HG02798 (cell line): ENCODE data around the gene MGAM2.

Experiments
- ATAC-seq: cut with Tn5 transposase; IDR thresholded peaks from one replicate; pipeline ENCODE4 v1.9.1; 2021; ENCODE audit warnings: mild to moderate bottlenecking; ENCODE audit not compliant: unreplicated experiment, poor library complexity

The MGAM2 gene

GRCh38 chr7:142114207-142114606, 2.7 kb downstream of the MGAM2 start:
- no peak for ATAC-seq

GRCh38 chr7:142120524-142120923, 9.0 kb downstream of the MGAM2 start:
- ATAC-seq: no peak

DNA sequence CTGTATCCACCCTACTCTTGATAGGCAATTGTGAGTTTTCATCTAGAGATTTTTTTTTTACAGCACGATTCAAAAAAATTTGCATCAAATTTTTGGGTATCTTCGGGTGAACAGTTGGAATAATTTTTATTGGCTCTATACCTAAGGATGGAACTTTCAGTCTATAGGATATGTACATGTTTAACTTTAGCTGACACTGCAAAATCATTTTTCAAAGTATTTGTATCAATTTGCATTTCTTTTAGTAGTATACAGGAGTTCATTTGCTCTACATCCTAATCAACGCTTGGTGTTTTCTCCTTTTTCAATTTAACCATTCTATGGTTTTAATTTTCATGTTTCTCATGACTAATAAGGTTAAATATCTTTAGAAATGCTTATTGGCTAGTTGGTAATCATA, 11.7 kb downstream of the MGAM2 start:
- ATAC-seq: no peak

GRCh38 chr7:142125256-142125955, 13.9 kb downstream of the MGAM2 start:
- ATAC-seq: no peak

DNA sequence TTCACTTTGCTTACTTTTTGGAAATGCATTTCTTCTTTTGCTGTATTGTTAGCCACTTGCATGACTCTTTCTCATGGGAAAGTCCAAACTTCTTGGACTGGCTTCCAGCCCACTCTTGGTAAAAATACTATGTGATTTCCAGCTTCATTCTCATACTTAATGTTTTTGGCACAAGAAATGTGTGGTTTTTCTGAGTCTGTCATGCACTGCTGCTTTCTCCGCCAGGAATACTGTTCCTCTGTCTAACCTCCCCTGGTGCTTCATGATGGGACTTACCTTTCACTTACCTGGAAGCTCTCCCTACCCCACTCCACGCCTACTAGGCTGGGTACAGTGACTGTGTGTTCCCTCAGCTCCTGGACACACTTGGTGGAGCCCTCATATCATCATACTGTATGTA, 18.7 kb downstream of the MGAM2 start:
- no peak for ATAC-seq

- no peak for ATAC-seq
These were observed 20.1 kb downstream of the MGAM2 start for GRCh38 chr7:142131439-142132185.

- no peak for ATAC-seq
These were observed 22.2 kb downstream of the MGAM2 start for GRCh38 chr7:142133731-142134148.

- no peak for ATAC-seq
These were observed 23.4 kb downstream of the MGAM2 start for GRCh38 chr7:142134909-142135308.

GRCh38 chr7:142138996-142139395, 27.5 kb downstream of the MGAM2 start:
- ATAC-seq: no peak

- no peak for ATAC-seq
These were observed 28.3 kb downstream of the MGAM2 start for GRCh38 chr7:142139597-142140400.

GRCh38 chr7:142140401-142140959, 29.0 kb downstream of the MGAM2 start:
- ATAC-seq: no peak

- no peak for ATAC-seq
These were observed 31.2 kb downstream of the MGAM2 start for GRCh38 chr7:142142702-142143101.

- ATAC-seq: no peak
These were observed 34.6 kb downstream of the MGAM2 start for GRCh38 chr7:142146124-142146523.

DNA sequence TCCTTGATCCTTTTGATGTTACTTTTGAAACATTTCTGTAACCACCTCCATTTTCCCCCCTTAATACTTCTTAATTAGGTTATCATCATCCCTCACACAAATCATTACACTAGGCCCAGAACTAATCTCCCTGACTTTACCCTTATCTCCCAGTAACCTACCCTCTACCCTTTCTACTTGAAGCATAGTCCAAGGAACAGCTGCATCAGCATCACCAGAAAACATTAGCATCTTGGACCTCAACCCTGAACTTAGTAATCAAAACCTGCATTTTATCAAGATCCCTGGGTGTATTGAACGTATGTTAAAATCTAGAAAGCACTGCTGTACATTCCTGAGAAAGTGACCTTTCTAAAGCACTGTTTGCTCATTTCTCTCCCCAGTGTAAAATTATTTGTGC, 38.8 kb downstream of the MGAM2 start:
- ATAC-seq: no peak

DNA sequence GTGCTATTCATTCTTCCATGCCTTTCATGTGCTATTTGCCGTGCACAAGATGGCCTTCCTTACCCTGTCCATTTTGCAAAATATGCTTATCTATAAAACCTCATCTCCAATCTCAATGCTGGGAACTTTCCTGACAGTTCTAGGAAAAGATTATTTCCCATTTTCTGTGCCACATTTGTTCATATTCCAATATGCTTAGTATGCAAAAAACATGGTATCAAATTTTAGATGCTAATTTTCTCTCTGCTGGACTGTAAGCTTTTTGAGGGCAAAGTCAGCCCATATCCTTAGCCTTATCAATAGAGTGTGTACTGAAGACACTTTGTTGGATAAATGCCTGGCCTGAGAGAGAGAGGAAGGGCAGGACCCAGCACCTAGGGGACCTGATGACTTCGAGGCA, 39.4 kb downstream of the MGAM2 start:
- no peak for ATAC-seq

DNA sequence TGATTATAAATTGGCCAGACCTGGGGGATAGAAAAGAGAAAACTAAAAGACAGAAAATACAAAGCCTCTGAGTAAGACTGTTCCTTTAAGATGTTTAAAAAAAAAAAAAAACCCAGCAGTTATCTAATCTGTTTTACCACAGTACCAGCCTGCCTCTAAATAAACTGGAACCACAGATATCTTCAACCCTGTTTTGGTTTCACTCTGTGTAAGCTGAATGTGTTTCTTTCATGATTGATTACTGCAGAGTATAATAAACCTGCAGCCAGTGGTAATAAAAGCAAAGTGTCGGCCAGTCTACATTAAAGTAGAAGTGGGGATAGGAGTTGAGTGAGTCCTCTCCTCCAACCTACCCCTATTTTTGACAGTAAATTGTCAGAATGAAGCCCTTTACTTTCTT, 40.6 kb downstream of the MGAM2 start:
- ATAC-seq: peak; percentile 80

DNA sequence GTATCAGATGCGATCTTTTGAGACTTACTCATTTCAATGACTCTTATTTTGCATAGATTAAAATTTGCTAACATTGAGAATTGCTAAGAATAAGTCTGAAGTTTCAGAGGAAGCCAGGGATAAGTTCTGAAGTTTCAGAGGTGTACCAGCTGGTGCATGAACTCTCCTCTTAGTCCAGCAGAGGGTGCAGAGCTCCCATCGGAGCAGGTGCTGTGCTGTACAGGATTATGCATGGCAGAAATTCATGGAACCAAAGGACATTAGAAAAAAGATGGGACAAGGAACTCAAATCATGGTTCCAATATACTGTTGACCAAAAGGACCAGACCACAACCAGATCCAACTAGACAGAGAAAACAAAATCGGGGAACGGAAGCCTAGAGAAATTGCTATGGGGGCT, 41.9 kb downstream of the MGAM2 start:
- ATAC-seq: no peak

- no peak for ATAC-seq
These were observed 47.4 kb downstream of the MGAM2 start for GRCh38 chr7:142158736-142159496.

DNA sequence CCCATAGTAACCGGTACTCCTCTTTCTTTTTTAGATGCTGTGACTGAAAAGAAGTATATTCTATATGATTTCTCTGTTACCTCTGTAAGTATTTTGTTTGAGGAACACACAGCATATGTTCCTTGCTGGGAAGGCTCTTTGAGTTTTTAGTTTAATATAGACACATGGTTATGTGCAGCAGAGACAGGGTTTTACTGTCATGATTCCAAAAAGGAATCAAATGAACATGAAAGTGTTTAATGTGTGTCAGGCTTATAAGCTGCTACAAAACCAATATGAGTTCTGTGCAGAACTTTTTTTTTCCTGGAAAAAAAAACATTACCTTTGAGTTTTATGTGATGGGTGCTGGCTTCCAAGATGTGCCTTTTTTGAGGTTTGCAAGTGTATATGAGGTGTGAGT, 50.4 kb downstream of the MGAM2 start:
- ATAC-seq: no peak

- no peak for ATAC-seq
These were observed 57.2 kb downstream of the MGAM2 start for GRCh38 chr7:142168746-142169145.
